GM19193 (cell line): ENCODE data around the gene TRAF6.

Source experiments
- POLR2A ChIP-seq: IDR thresholded peaks from 4 replicates; pipeline ENCODE4 v1.6.1; 2011; ENCODE audit not compliant: insufficient read depth, insufficient read length; ENCODE audit errors: extremely low read depth

TRAF6 gene

GRCh38 chr11:36469063-36469462 is 41.0 kb downstream of the TRAF6 start:
- TF ChIP-seq POLR2A = no peak

DNA sequence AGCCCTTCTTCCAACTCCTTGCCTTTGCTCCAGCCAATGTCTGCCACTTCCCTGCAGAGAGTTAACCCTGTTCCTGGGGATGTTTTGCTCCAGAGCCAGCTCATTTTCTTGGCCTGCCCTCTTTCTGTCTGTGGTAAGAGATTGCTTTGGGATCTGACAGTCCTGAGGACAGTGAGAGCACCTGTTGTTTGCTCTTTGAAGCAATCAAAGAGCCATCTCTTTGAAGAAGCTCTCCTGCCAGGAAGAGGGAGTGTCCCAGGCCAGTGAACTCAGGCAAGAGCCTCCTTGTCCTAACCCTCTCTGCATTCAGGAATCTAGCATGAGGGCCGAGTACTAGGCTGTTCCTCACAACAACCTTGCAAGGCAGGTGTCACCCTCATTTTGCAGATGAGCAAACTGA is 42.2 kb downstream of the TRAF6 start:
- TF ChIP-seq POLR2A = no peak

- TF ChIP-seq POLR2A = no peak
These were observed 43.1 kb downstream of the TRAF6 start for GRCh38 chr11:36467012-36467411.

DNA sequence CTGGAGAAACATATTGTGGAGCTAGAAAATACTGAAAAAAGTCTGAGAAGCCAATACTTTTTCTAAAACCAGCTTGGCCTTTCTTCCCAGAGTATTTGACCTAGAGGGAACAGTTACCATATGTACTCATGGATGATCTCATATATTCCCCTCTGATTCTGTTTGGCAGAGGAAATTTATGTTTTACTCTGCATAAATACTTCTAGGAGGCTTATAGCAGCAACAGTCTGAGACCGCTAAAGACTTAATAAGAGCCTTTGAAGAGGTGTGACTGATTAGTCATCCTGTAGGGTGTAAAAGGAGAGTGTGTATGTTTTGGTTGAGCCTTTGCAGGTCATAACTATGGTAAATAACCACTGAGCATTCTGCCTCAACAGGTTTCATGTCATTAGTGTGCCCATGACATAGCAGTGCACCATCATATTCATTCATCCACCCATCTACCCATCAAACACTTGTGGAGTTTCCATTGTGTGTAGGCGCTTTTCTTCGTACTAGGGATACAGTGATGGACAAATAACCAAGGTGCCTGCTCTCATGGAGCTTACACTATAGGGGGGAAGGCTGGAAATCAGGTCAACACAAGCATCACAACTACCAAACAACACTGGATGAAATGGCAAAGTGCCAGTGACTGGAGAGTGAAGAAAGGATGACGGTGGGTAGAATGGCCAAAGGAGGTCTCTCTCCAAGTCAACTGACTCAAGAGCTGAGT is 44.5 kb downstream of the TRAF6 start:
- TF ChIP-seq POLR2A = no peak

DNA sequence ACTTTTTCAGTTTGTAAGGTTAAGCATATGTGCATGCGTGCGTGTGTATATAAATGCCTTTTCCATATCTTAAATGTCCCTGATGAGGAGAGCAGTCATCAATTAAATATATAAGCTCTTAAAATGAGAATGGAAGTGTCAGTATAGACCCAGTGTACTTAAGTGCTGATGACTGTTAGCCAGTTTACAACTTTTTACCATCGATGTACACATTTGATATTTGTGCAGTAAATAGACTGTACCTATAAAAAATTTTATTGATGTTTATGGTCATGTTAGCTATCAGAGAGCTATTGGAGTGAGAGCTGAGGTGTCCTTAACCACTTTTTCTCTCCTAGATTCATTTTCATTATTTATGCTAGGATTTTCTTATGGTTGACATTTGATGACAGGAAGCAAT is 45.4 kb downstream of the TRAF6 start:
- no peak for TF ChIP-seq POLR2A

- TF ChIP-seq POLR2A = no peak
These were observed 46.3 kb downstream of the TRAF6 start for GRCh38 chr11:36463781-36464180.

DNA sequence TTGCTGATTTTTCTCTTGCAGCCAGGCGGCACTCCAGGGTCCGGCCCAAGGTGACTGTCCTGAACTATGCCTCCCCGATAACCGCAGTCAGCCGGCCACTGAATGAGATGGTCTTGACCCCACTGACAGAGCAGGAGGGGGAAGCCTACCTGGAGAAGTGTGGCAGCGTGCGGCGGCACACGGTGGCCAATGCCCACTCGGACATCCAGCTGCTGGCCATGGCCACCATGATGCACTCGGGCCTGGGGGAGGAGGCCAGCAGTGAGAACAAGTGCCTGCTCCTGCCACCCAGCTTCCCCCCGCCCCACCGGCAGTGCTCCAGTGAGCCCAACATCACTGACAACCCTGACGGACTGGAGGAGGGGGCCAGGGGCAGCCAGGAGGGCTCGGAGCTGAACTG is 47.8 kb downstream of the TRAF6 start:
- no peak for TF ChIP-seq POLR2A

- TF ChIP-seq POLR2A = no peak
These were observed 49.9 kb downstream of the TRAF6 start for GRCh38 chr11:36460220-36460619.

DNA sequence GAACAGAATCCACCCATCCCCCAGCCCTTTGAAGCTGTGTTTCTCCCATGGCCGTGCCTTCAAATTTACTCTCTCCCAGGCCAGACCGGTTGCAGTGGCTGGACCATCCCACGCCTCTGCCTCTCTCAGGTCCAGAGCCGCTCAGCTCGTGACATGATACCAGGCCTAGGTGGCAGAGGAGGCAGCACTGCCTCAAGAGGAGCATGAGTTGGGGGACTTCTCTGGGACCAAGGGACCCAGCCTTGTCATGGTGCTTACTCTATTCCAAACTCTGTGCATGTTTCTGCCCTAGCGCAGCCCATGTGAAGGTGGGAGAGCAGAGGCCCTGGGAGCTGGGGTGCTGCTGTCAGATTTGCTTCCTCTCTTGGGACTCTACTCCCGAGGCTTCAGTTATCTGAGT is 51.0 kb downstream of the TRAF6 start:
- no peak for TF ChIP-seq POLR2A

- TF ChIP-seq POLR2A = no peak
These were observed 51.8 kb downstream of the TRAF6 start for GRCh38 chr11:36458129-36458915.

GRCh38 chr11:36456156-36456555 is 53.9 kb downstream of the TRAF6 start:
- TF ChIP-seq POLR2A = no peak

GRCh38 chr11:36455658-36456111 is 54.4 kb downstream of the TRAF6 start:
- no peak for TF ChIP-seq POLR2A

DNA sequence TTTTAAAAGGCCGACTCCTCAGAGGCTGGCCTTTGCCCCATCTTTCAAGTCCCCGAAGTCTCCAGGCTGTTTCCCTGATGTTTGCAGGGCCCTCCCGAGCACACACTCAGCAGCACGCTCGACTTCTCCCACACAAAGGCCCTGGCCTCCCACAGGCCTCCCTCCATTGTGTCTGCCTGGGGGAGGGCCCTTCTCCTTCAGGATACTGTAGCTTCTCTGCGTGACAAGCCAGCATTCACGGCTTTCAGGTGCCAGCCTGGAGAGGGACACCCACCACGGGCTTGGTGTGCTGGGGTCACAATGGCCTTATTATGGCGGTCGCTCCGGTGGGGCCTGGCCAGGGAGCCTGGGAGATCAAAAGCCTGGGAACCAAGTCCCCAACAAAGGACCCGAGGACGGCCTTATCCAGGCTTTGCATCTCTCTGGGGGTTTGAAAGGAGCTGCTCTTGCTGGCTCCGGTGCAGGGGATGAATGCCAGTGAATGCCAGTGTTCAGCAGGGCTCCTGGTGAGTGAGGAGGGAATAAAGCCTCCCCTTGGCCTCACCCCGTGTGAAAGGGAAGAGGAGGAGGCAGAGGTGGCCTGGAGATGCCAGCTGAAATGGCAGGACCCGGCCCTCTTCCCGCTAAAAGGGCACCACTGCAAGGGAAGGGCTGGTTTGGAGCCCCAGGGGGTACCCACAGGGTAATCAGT is 55.0 kb downstream of the TRAF6 start:
- no peak for TF ChIP-seq POLR2A

- no peak for TF ChIP-seq POLR2A
These were observed 55.5 kb downstream of the TRAF6 start for GRCh38 chr11:36454551-36454940.

DNA sequence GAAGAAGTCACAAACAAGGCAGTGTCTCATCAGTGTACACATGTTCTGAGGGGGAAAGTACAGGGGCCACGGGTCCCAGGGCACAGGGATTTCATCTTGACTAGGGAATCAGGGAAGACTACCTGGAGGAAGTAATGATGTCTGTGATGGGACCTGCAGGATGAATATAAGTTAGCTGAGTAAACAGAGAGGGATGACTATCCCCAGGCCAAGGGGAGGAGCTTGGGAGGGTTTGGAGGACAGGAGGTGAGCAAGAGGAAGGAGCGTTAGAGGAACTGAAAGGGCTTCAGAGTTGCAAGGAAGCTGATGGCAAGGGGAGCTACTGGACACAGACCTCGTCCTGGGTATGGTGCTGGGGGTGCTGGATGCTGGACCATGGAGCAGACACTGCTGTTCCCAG is 56.4 kb downstream of the TRAF6 start:
- no peak for TF ChIP-seq POLR2A
